Measurements from ENCODE around the gene FAM187B. TPM values are rescaled to one million over a fixed set of nuclear protein-coding genes. Genes with fewer than 3 reads are reported as not detected.

FAM187B gene
- total and polyA plus RNA-seq, 2 of the 4 experiments (the other 2 are of a cell fraction), result not detected

DNA sequence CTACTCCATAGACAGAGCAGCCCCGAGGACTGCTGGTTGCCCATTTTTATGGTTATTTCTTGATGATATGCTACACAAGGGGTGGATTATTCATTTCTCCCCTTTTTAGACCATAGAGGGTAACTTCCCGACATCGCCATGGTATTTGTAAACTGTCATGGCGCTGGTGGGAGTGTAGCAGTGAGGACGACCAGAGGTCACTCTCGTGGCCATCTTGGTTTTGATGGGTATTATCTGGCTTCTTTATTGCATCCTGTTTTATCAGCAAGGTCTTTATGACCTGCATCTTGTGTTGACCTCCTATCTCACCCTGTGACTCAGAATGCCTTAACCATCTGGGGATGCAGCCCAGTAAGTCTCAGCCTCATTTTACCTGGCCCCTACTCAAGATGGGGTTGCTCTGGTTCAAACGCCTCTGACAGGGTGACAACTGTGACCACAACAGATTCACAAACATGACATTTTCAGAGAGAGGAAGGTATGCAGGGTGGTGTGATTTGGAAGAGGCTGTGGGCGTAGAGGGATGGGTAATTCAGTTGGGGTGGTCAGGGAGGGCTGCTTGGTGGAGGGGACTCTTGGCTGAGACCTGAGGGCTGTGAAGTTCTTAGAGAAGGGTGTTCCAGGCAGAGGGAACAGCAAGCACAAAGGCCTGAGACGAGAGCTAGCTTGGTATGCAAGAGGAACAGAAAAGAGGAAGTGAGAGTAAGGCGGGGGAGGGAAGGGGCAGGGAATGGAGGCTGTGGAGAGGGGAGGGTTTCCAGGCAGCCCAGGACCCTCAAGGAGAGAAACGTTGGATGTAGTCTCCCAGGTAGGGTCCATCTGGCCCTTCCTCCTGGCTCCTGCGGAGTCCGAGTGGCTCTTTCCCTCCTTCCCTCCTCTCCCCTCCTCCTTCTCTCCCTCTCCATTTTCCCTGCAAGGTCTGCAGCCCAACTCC is 23.5 kb downstream of the FAM187B start (continued):
- TF ChIP-seq CEBPB (IDR thresholded peaks at IDR 0.05; ENCODE audit: low read depth, low read length), result no peak

DNA sequence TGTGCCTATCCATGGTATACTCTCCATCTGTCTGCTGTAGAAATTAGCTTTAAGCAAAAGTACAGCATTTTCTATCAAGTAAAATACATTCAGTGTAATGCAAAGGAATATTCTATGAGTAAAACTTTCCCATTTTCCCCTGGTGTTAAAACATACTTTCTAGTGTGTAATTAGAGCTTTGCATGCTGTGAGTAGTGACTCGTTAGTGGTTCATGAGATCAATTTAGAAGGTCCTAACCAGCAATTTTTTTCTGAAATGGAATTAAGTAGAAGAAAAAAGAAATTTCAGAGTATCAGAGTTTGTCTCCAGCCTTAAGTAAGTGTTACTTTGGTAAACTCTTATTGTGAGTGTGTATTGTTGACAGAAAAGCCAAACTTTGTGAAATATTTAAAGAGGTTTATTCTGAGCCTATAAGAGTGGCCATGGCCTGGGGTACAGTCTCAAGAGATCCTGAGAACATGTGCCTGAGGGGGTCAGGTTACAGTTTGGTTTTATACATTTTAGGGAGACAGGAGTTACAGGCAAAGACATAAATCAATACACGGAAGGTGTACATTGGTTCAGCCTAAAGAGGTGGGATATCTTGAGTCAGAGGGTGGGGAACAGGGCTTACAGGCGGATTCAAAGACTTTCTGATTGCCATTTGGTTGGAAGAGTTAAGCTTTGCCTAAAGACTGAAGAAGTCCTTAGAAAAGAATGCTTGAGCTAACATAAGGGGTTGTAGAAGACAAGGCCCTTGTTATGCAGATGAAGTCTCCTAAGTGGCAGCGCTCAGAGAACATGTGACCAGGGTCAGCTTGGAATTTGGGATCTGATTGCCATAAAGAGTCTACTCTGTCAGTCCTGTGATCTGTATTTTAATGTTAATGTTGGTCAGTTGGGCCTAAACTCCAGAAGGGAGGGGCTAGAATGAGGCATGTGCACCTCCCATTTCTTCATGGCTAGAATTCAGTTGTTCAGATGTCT is 25.5 kb downstream of the FAM187B start:
- CTCF ChIA-PET, result no interaction called here
- WGBS, 2 experiments (ENCODE audit: extremely low coverage in 2 of 2, insufficient read length in 1 of 2), result 41% methylated on average over 4 of the region's 4 CpGs; no CpG with 5 or more reads in 1 of the 2 experiments
- no peak overlapping the region for H2BK5ac ChIP-seq (ENCODE audit: low read depth, low read length, poor library complexity, severe bottlenecking)

More for the DNA sequence above, 25.5 kb downstream of the FAM187B start:
- Histone ChIP-seq H2BK120ac (ENCODE audit: low read depth, low read length) (no peak overlapping the region), H3K27me3 (ENCODE audit: control insufficient read depth, insufficient read depth, low read length) (peaks cover 10% of the 10 kb centered on the region), H4K8ac (ENCODE audit: low read depth in 2 of 2, low read length in 2 of 2) (no peak overlapping the region), H3K56ac (ENCODE audit: extremely low read depth, insufficient read depth, low read length) (no peak overlapping the region), H3K4me2 (ENCODE audit: low read depth, low read length) (no peak overlapping the region), H4K5ac (ENCODE audit: low read depth, low read length) (no peak overlapping the region), H3K18ac (ENCODE audit: low read depth, low read length) (no peak overlapping the region), H2AK5ac (ENCODE audit: low read depth, low read length) (no peak overlapping the region), H3K79me1 (ENCODE audit: low read depth in 1 of 2, low read length in 2 of 2) (no peaks in the 10 kb centered on the region), H4K91ac (ENCODE audit: insufficient read depth, low read depth, low read length) (no peak overlapping the region), H2BK20ac (ENCODE audit: low read depth, low read length) (no peak overlapping the region), H4K20me1 (ENCODE audit: insufficient read depth, low read length) (no peaks in the 10 kb centered on the region), H3K27ac (ENCODE audit: insufficient read depth, low read length) (no peak overlapping the region), H2AK9ac (replicated peaks; ENCODE audit: low read depth, low read length, poor library complexity) (no peak overlapping the region), H3K9me3 (ENCODE audit: control insufficient read depth, insufficient read depth, low read length) (no peaks in the 10 kb centered on the region), H2BK15ac (ENCODE audit: low read depth, low read length) (no peak overlapping the region), H3K4me1 (ENCODE audit: control insufficient read depth, insufficient read depth, low read length) (no peaks in the 10 kb centered on the region), H3K9me1 (ENCODE audit: insufficient read depth, low read length) (no peaks in the 10 kb centered on the region), H3K4ac (ENCODE audit: low read depth, low read length) (no peak overlapping the region), H3K36me3 (ENCODE audit: control insufficient read depth, insufficient read depth, low read length) (no peaks in the 10 kb centered on the region), H3K9ac (ENCODE audit: low read depth, low read length) (no peak overlapping the region), H3K14ac (replicated peaks; ENCODE audit: low read depth, low read length) (no peak overlapping the region), H3K4me3 (ENCODE audit: insufficient read depth, low read depth, low read length) (no peak overlapping the region), H3K23ac (ENCODE audit: low read depth, low read length) (no peak overlapping the region), H2AFZ (replicated peaks; ENCODE audit: low read length, poor library complexity) (no peak overlapping the region)
- no peak for ATAC-seq (ENCODE audit: low read depth)
- in situ Hi-C loops (cut with MboI; ENCODE audit: low sequenced_read_pairs) (no loop called here), dilution Hi-C loops (cut with HindIII; ENCODE audit: low sequenced_read_pairs, unreplicated experiment) (no loop called here), intact Hi-C loops (cut with micrococcal nuclease) (no loop called here)
- TF ChIP-seq RAD21 (IDR thresholded peaks at IDR 0.05; ENCODE audit: low read length) (no peak), MAZ (IDR thresholded peaks at IDR 0.05; ENCODE audit: borderline replicate concordance, low read depth, low read length) (no peak), RCOR1 (IDR thresholded peaks at IDR 0.05; ENCODE audit: insufficient replicate concordance, low read length) (no peak)
- TF ChIP-seq, protein P1, sequence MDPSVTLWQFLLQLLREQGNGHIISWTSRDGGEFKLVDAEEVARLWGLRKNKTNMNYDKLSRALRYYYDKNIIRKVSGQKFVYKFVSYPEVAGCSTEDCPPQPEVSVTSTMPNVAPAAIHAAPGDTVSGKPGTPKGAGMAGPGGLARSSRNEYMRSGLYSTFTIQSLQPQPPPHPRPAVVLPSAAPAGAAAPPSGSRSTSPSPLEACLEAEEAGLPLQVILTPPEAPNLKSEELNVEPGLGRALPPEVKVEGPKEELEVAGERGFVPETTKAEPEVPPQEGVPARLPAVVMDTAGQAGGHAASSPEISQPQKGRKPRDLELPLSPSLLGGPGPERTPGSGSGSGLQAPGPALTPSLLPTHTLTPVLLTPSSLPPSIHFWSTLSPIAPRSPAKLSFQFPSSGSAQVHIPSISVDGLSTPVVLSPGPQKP (IDR thresholded peaks at IDR 0.05; ENCODE audit: borderline replicate concordance, low read depth, low read length), result no peak
- no TSS peak for BruUV-seq (replicated peaks)
- POLR2A ChIA-PET (ENCODE audit: unreplicated experiment), result no interaction called here
- DNase-seq, result no peak
